A549 (cell line): Measurements from ENCODE around the gene AFF3. TPM values are rescaled to one million over a fixed set of nuclear protein-coding genes. Genes with fewer than 3 reads are reported as not detected.

Experiments used
- ATAC-seq, 2 experiments: fragments of 200-7000 bp in 1 of 2; fragments of >200 bp in 1 of 2; cut with Nextera tagmentation in 1 of 2; cut with Tn5 transposase in 1 of 2; 3 replicates each; pipeline versions ENCODE4 v1.8.0 to v1.9.1; 2018 to 2020; ENCODE audit warnings: mild to moderate bottlenecking in 1 of 2, moderate library complexity in 1 of 2
- CTCF ChIA-PET: fragments of 300-600 bp; sonication (Branson Sonifier 250); formaldehyde crosslinking; extraction: SDS; loops from one replicate; lab custom pipeline; 2021; ENCODE audit warnings: antibody characterized with exemption, inconsistent platforms; lab: Yijun Ruan, JAX
- POLR2A ChIA-PET: fragments of 350-600 bp; formaldehyde crosslinking; extraction: SDS; loops from one replicate; lab custom pipeline; 2021; ENCODE audit warnings: antibody characterized with exemption, inconsistent platforms; lab: Yijun Ruan, JAX
- DNase-seq, 2 experiments: peaks; one replicate each; pipeline versions ENCODE4 v3.0.0 to v3.0.0-alpha.2; 2011 to 2016; ENCODE audit warnings: low read depth in 1 of 2, low spot score in 1 of 2
- FAIRE-seq: peaks from 2 replicates; lab custom pipeline; 2011; peaks lifted over from hg19 to GRCh38; lab: Jason Lieb, UNC
- H3K27ac ChIP-seq, 2 experiments: fragments of >200 bp; sonication (Bioruptor Twin); formaldehyde crosslinking; 3 replicates each; pipeline ENCODE4 v1.5.1; 2016 to 2017
- H3K4me1 ChIP-seq: fragments of >200 bp; sonication (Bioruptor Twin); formaldehyde crosslinking; 3 replicates; pipeline ENCODE4 v1.6.1; 2016
- H3K4me2 ChIP-seq: fragments of >200 bp; sonication (Bioruptor Twin); formaldehyde crosslinking; 3 replicates; pipeline ENCODE4 v1.6.1; 2016
- H3K4me3 ChIP-seq: fragments of >200 bp; sonication (Bioruptor Twin); formaldehyde crosslinking; 3 replicates; pipeline ENCODE4 v1.5.1; 2016
- H3K9me3 ChIP-seq: fragments of >200 bp; sonication (Bioruptor Twin); formaldehyde crosslinking; 3 replicates; pipeline ENCODE4 v1.6.1; 2016
- CEBPB ChIP-seq, 2 experiments: fragments of >200 bp in 1 of 2; sonication (Bioruptor Twin) in 1 of 2; formaldehyde crosslinking in 1 of 2; IDR thresholded peaks; 2 replicates each; pipeline ENCODE4 v1.6.1; 2012 to 2016
- CHD2 ChIP-seq: fragments of 150-350 bp; IDR thresholded peaks from 2 replicates; pipeline ENCODE4 v1.6.1; 2014; ENCODE audit warnings: low read length; ENCODE audit not compliant: partially characterized antibody
- CHD4 ChIP-seq: fragments of 200-600 bp; sonication (generic); IDR thresholded peaks from 2 replicates; pipeline ENCODE4 v1.6.1; 2016; ENCODE audit warnings: antibody characterized with exemption, mild to moderate bottlenecking, borderline replicate concordance
- CTCF ChIP-seq: fragments of >200 bp; sonication (Bioruptor Twin); formaldehyde crosslinking; IDR thresholded peaks from 3 replicates; pipeline ENCODE4 v1.5.1; 2016
- EHF ChIP-seq: fragments of 250-450 bp; sonication (Bioruptor Pico); IDR thresholded peaks from 2 replicates; pipeline ENCODE4 v1.5.0; 2020; ENCODE audit warnings: mild to moderate bottlenecking
- EHMT2 ChIP-seq: fragments of 200-600 bp; sonication (generic); IDR thresholded peaks from 2 replicates; pipeline ENCODE4 v1.6.1; 2016; ENCODE audit warnings: antibody characterized with exemption, low read depth, mild to moderate bottlenecking, moderate library complexity
- FOSL2 ChIP-seq, 2 experiments: fragments of 450-650 bp in 1 of 2; fragments of >200 bp in 1 of 2; sonication (Bioruptor Twin) in 1 of 2; formaldehyde crosslinking; IDR thresholded peaks; 2 replicates each; pipeline versions ENCODE4 v1.5.0 to v1.6.1; 2016 to 2020; ENCODE audit warnings: mild to moderate bottlenecking in 1 of 2, moderate library complexity in 1 of 2
- HDAC2 ChIP-seq: fragments of 200-600 bp; sonication (generic); IDR thresholded peaks from 2 replicates; pipeline ENCODE4 v1.6.1; 2016
- HEYL ChIP-seq: fragments of 250-450 bp; sonication (Bioruptor Pico); IDR thresholded peaks from 2 replicates; pipeline ENCODE4 v1.8.0; 2021; ENCODE audit warnings: mild to moderate bottlenecking, moderate library complexity
- HMGXB4 ChIP-seq: fragments of 250-450 bp; sonication (Bioruptor Pico); IDR thresholded peaks from 2 replicates; pipeline ENCODE4 v1.5.0; 2021; ENCODE audit warnings: mild to moderate bottlenecking, moderate library complexity, borderline replicate concordance
- HOXB13 ChIP-seq: fragments of 250-450 bp; sonication (Bioruptor Pico); IDR thresholded peaks from 2 replicates; pipeline ENCODE4 v1.5.0; 2020; ENCODE audit warnings: low read depth, mild to moderate bottlenecking, moderate library complexity
- JUNB ChIP-seq: fragments of >200 bp; sonication (Bioruptor Twin); formaldehyde crosslinking; IDR thresholded peaks from 2 replicates; pipeline ENCODE4 v1.6.1; 2016
- KDM1A ChIP-seq: fragments of 200-600 bp; sonication (generic); IDR thresholded peaks from 2 replicates; pipeline ENCODE4 v1.6.1; 2016; ENCODE audit warnings: low read depth, mild to moderate bottlenecking
- KDM5A ChIP-seq: fragments of 200-600 bp; sonication (generic); IDR thresholded peaks from 2 replicates; pipeline ENCODE4 v1.6.1; 2016; ENCODE audit warnings: antibody characterized with exemption, mild to moderate bottlenecking
- NFE2L2 ChIP-seq: fragments of 150-350 bp; conservative IDR thresholded peaks from 2 replicates; pipeline ENCODE4 v1.6.1; 2014; ENCODE audit warnings: low read length
- POLR2A ChIP-seq: IDR thresholded peaks from 2 replicates; pipeline ENCODE4 v1.6.1; 2012; ENCODE audit warnings: mild to moderate bottlenecking, low read length
- RAD21 ChIP-seq, 2 experiments: fragments of >200 bp in 1 of 2; sonication (Bioruptor Twin) in 1 of 2; formaldehyde crosslinking in 1 of 2; IDR thresholded peaks in 1 of 2; conservative IDR thresholded peaks in 1 of 2; 2 replicates in 1 of 2; 3 replicates in 1 of 2; pipeline ENCODE4 v1.6.1; 2012 to 2018; ENCODE audit warnings: inconsistent platforms in 1 of 2
- RFX5 ChIP-seq: fragments of 450-650 bp; IDR thresholded peaks from 2 replicates; pipeline ENCODE4 v1.7.1; 2014; ENCODE audit warnings: antibody characterized with exemption, mild to moderate bottlenecking, moderate library complexity
- RNF2 ChIP-seq: fragments of 200-600 bp; sonication (generic); IDR thresholded peaks from 2 replicates; pipeline ENCODE4 v1.6.1; 2016; ENCODE audit warnings: low read depth, mild to moderate bottlenecking, antibody characterized with exemption, moderate library complexity, borderline replicate concordance
- ZC3H11A ChIP-seq: fragments of 450-650 bp; IDR thresholded peaks from 2 replicates; pipeline ENCODE4 v1.6.1; 2014; ENCODE audit warnings: antibody characterized with exemption, mild to moderate bottlenecking
- ZNF302 ChIP-seq: fragments of 250-450 bp; sonication (Bioruptor Pico); IDR thresholded peaks from 2 replicates; pipeline ENCODE4 v1.9.0; 2021; ENCODE audit warnings: inconsistent platforms, mild to moderate bottlenecking, moderate library complexity
- ZSCAN20 ChIP-seq: fragments of 250-450 bp; sonication (Bioruptor Pico); IDR thresholded peaks from 2 replicates; pipeline ENCODE4 v1.8.0; 2022; ENCODE audit warnings: mild to moderate bottlenecking, moderate library complexity
- WGBS: methylation state at CpG from one replicate; pipeline ENCODE4 v1.1.6; 2017; ENCODE audit errors: missing lambda C conversion rate; 5-methylcytosine and 5-hydroxymethylcytosine counted together
- polyA plus RNA-seq, 4 experiments: library from polyadenylated mRNA; depleted of rRNA in 3 of 4; stranded (reverse); fragments of >200 nt; fragmentation: RNase III in 1 of 4; extraction: RNeasy Plus Mini Kit Qiagen cat#74134 plus additional on column Dnase treatment in 1 of 4; gene quantifications; 2 replicates in 3 of 4; 3 replicates in 1 of 4; pipeline ENCODE4 v1.2.3, GENCODE V29; 2011 to 2017

The AFF3 gene
- polyA plus RNA-seq, 2 of the 4 experiments (the other 2 are of a cell fraction) = not detected

- no peak for FAIRE-seq
These were observed 129.8 kb downstream of the AFF3 start for GRCh38 chr2:100012561-100012960.

GRCh38 chr2:100011272-100011731, 131.1 kb downstream of the AFF3 start:
- ATAC-seq (no peak), DNase-seq (no peak), FAIRE-seq (no peak)
- Histone ChIP-seq H3K4me1 (peaks cover 12% of the 10 kb centered on the region; the same call in 2 of the 3 replicates), H3K27ac (no peak overlapping the region), H3K4me2 (no peak overlapping the region), H3K4me3 (no peak overlapping the region), H3K9me3 (no peaks in the 10 kb centered on the region)
- POLR2A ChIA-PET = no interaction called here
- TF ChIP-seq HMGXB4 (CRISPR knock-in tag) (no peak), NFE2L2 (no peak), CHD2 (no peak), RFX5 (no peak), ZC3H11A (no peak), RNF2 (no peak), HDAC2 (no peak)
- CTCF ChIA-PET = no interaction called here
- WGBS = 27% methylated on average over 5 of the region's 5 CpGs

More at GRCh38 chr2:100012561-100012960, 129.8 kb downstream of the AFF3 start:
- ATAC-seq = no peak
- ChIA-PET POLR2A (no interaction called here), CTCF (interaction anchor here (1.2 to 1.4 kb wide), 2 partner anchors 32 to 36 kb away, joined by 3 read pairs; no protein-coding TSS in a partner anchor)
- 59% methylated on average over 5 of the region's 5 CpGs for WGBS
- Histone ChIP-seq H3K27ac (peak overlapping the region in 1 of 2 experiments; percentile 2; a peak in 2 of 6 replicates), H3K9me3 (no peaks in the 10 kb centered on the region), H3K4me2 (no peak overlapping the region), H3K4me1 (peaks cover 12% of the 10 kb centered on the region; the same call in 2 of the 3 replicates), H3K4me3 (no peak overlapping the region)
- no peak for DNase-seq
- TF ChIP-seq JUNB = no peak
- TF ChIP-seq HMGXB4 (CRISPR knock-in tag) = no peak
- TF ChIP-seq CEBPB (IDR thresholded peaks at IDR 0.05) = no peak
- no peak for TF ChIP-seq FOSL2 (IDR thresholded peaks at IDR 0.05)
- TF ChIP-seq FOSL2 (CRISPR knock-in tag; IDR thresholded peaks at IDR 0.05) = no peak
- no peak for TF ChIP-seq RAD21 (conservative IDR thresholded peaks at IDR 0.05 in 1 of 2, IDR thresholded peaks at IDR 0.05 in 1 of 2)
- no peak for TF ChIP-seq POLR2A
- TF ChIP-seq HEYL (CRISPR knock-in tag) = no peak
- TF ChIP-seq ZSCAN20 (CRISPR knock-in tag) = no peak
- no peak for TF ChIP-seq KDM5A
- TF ChIP-seq EHMT2 = no peak
- no peak for TF ChIP-seq HOXB13 (CRISPR knock-in tag)
- TF ChIP-seq ZNF302 = no peak
- no peak for TF ChIP-seq CTCF
- no peak for TF ChIP-seq KDM1A
- no peak for TF ChIP-seq CHD4
- TF ChIP-seq EHF (CRISPR knock-in tag) = no peak
